Measurements from ENCODE around the gene OR52B6. TPM values are rescaled to one million over a fixed set of nuclear protein-coding genes. Genes with fewer than 3 reads are reported as not detected.

Gene OR52B6
- total and polyA plus RNA-seq, 4 donors = not detected

GRCh38 chr11:5603326-5603725, 22.6 kb downstream of the OR52B6 start:
- Histone ChIP-seq H3K27me3 (ENCODE audit: control insufficient read depth in 4 of 4, insufficient read depth in 4 of 4, low read length in 3 of 4) (no peaks in the 10 kb centered on the region), H3K9ac (ENCODE audit: low read depth in 1 of 2, low read length in 2 of 2) (no peak overlapping the region), H3K4me3 (ENCODE audit: low read depth in 1 of 3, low read length in 3 of 3) (no peak overlapping the region), H3K9me3 (ENCODE audit: control insufficient read depth in 4 of 4, low read length in 3 of 4) (no peaks in the 10 kb centered on the region), H3K36me3 (ENCODE audit: control insufficient read depth in 4 of 4, insufficient read depth in 3 of 4, low read depth in 1 of 4, low read length in 3 of 4) (no peaks in the 10 kb centered on the region), H3K4me1 (ENCODE audit: control insufficient read depth in 4 of 4, insufficient read depth in 4 of 4, low read length in 3 of 4) (no peaks in the 10 kb centered on the region), H3K27ac (ENCODE audit: low read depth in 1 of 2, low read length in 2 of 2) (no peak overlapping the region)
- 94% methylated on average over 8 of the region's 8 CpGs for WGBS
- no peak for DNase-seq (ENCODE audit: low spot score)
- TF ChIP-seq RAD21 (IDR thresholded peaks at IDR 0.05) = no peak

- Histone ChIP-seq H3K27me3 (ENCODE audit: control insufficient read depth in 4 of 4, insufficient read depth in 4 of 4, low read length in 3 of 4) (no peaks in the 10 kb centered on the region), H3K9me3 (ENCODE audit: control insufficient read depth in 4 of 4, low read length in 3 of 4) (no peaks in the 10 kb centered on the region), H3K9ac (ENCODE audit: low read depth in 1 of 2, low read length in 2 of 2) (no peak overlapping the region), H3K4me1 (ENCODE audit: control insufficient read depth in 4 of 4, insufficient read depth in 4 of 4, low read length in 3 of 4) (no peaks in the 10 kb centered on the region), H3K27ac (ENCODE audit: low read depth in 1 of 2, low read length in 2 of 2) (no peak overlapping the region), H3K36me3 (ENCODE audit: control insufficient read depth in 4 of 4, insufficient read depth in 3 of 4, low read depth in 1 of 4, low read length in 3 of 4) (no peaks in the 10 kb centered on the region), H3K4me3 (ENCODE audit: low read depth in 1 of 3, low read length in 3 of 3) (no peak overlapping the region)
- WGBS = 90% methylated on average over 4 of the region's 4 CpGs
- TF ChIP-seq GABPA (IDR thresholded peaks at IDR 0.05 in 1 of 2, conservative IDR thresholded peaks at IDR 0.05 in 1 of 2) (no peak), JUND (IDR thresholded peaks at IDR 0.05) (no peak)
- no peak for DNase-seq (ENCODE audit: low spot score)
Observed at GRCh38 chr11:5604896-5605295, 24.2 kb downstream of the OR52B6 start.

- Histone ChIP-seq H3K4me1 (ENCODE audit: control insufficient read depth in 4 of 4, insufficient read depth in 4 of 4, low read length in 3 of 4) (no peaks in the 10 kb centered on the region), H3K27me3 (ENCODE audit: control insufficient read depth in 4 of 4, insufficient read depth in 4 of 4, low read length in 3 of 4) (no peaks in the 10 kb centered on the region), H3K27ac (ENCODE audit: low read depth in 1 of 2, low read length in 2 of 2) (no peak overlapping the region), H3K9me3 (ENCODE audit: control insufficient read depth in 4 of 4, low read length in 3 of 4) (no peaks in the 10 kb centered on the region), H3K4me3 (ENCODE audit: low read depth in 1 of 3, low read length in 3 of 3) (no peak overlapping the region), H3K36me3 (ENCODE audit: control insufficient read depth in 4 of 4, insufficient read depth in 3 of 4, low read depth in 1 of 4, low read length in 3 of 4) (no peaks in the 10 kb centered on the region), H3K9ac (ENCODE audit: low read depth in 1 of 2, low read length in 2 of 2) (no peak overlapping the region)
- no peak for TF ChIP-seq SP1 (IDR thresholded peaks at IDR 0.05)
- TF ChIP-seq ATF3 (IDR thresholded peaks at IDR 0.05) = no peak
- no peak for TF ChIP-seq CTCF (IDR thresholded peaks at IDR 0.05; ENCODE audit: low read depth, low read length, missing input control)
- no peak for TF ChIP-seq REST (IDR thresholded peaks at IDR 0.05)
- no peak for TF ChIP-seq JUND (IDR thresholded peaks at IDR 0.05)
- no peak for TF ChIP-seq FOXA2 (IDR thresholded peaks at IDR 0.05)
- no peak for TF ChIP-seq ZBTB33 (IDR thresholded peaks at IDR 0.05)
- TF ChIP-seq EGR1 (IDR thresholded peaks at IDR 0.05; ENCODE audit: low read depth in 2 of 2) = no peak
- no peak for TF ChIP-seq RXRA (IDR thresholded peaks at IDR 0.05)
- TF ChIP-seq RAD21 (IDR thresholded peaks at IDR 0.05) = no peak
- no peak for TF ChIP-seq HNF4A (conservative IDR thresholded peaks at IDR 0.05)
- TF ChIP-seq NR2F2 (IDR thresholded peaks at IDR 0.05) = no peak
- no peak for TF ChIP-seq TAF1 (conservative IDR thresholded peaks at IDR 0.05)
- no peak for TF ChIP-seq FOXA1 (IDR thresholded peaks at IDR 0.05)
- TF ChIP-seq YY1 (IDR thresholded peaks at IDR 0.05) = no peak
- TF ChIP-seq GABPA (IDR thresholded peaks at IDR 0.05 in 1 of 2, conservative IDR thresholded peaks at IDR 0.05 in 1 of 2) = no peak
- TF ChIP-seq MAX (IDR thresholded peaks at IDR 0.05) = no peak
- no peak for TF ChIP-seq HNF4G (IDR thresholded peaks at IDR 0.05)
- 92% methylated on average over 5 of the region's 5 CpGs for WGBS
- DNase-seq (ENCODE audit: low spot score) = no peak
Observed at GRCh38 chr11:5605849-5606248, 25.2 kb downstream of the OR52B6 start.

Data from liver (tissue), 9 donors.